Activated CD8-positive, alpha-beta T cell treated with anti-CD3 and anti-CD28 coated beads, Interleukin-2, amount 10 ng/mL, durations not matched to agents 7 days and 5 days (primary cell): ENCODE results near the gene PADI6. TPM values are rescaled to one million over a fixed set of nuclear protein-coding genes. Genes with fewer than 3 reads are reported as not detected.
A peak's percentile ranks its signal among the peaks of the same experiment; 100 is the strongest.

ENCODE experiments used
- ATAC-seq: fragments of 150-1000 bp; cut with Tn5 transposase; one replicate; pipeline ENCODE4 v1.10.0; 2021; ENCODE audit warnings: moderate library complexity
- CTCF ChIA-PET: fragments of 350-600 bp; sonication (Branson Sonifier 250); formaldehyde crosslinking; loops from one replicate; lab custom pipeline; 2021; ENCODE audit warnings: antibody characterized with exemption; lab: Charles Lee
- POLR2A ChIA-PET: fragments of 350-600 bp; sonication (Branson Sonifier 250); formaldehyde crosslinking; loops from one replicate; lab custom pipeline; 2021; ENCODE audit warnings: antibody characterized with exemption; lab: Charles Lee
- DNase-seq: peaks from one replicate; pipeline ENCODE4 v3.0.0-alpha.2; 2020
- H3K27ac Mint-ChIP-seq: one replicate; pipeline ENCODE4 v1.8.0; 2021; ENCODE audit warnings: mild to moderate bottlenecking, mixed read lengths
- H3K27me3 Mint-ChIP-seq: one replicate; pipeline ENCODE4 v1.8.0; 2021; ENCODE audit warnings: low read depth, mixed read lengths
- H3K36me3 Mint-ChIP-seq: one replicate; pipeline ENCODE4 v1.8.0; 2021; ENCODE audit warnings: low read depth, mixed read lengths
- H3K4me1 Mint-ChIP-seq: one replicate; pipeline ENCODE4 v1.8.0; 2021; ENCODE audit warnings: low read depth, mixed read lengths
- H3K4me3 Mint-ChIP-seq: one replicate; pipeline ENCODE4 v1.8.0; 2021; ENCODE audit warnings: mild to moderate bottlenecking, mixed read lengths
- H3K9me3 Mint-ChIP-seq: one replicate; pipeline ENCODE4 v1.8.0; 2022; ENCODE audit warnings: mixed read lengths; ENCODE audit not compliant: insufficient read depth
- total RNA-seq, 2 experiments: library from RNA; stranded (reverse); gene quantifications; one replicate each; pipeline ENCODE4 v1.2.3, GENCODE V29; 2021

PADI6 gene
- total RNA-seq, 2 experiments from 2014 or later: not detected

DNA sequence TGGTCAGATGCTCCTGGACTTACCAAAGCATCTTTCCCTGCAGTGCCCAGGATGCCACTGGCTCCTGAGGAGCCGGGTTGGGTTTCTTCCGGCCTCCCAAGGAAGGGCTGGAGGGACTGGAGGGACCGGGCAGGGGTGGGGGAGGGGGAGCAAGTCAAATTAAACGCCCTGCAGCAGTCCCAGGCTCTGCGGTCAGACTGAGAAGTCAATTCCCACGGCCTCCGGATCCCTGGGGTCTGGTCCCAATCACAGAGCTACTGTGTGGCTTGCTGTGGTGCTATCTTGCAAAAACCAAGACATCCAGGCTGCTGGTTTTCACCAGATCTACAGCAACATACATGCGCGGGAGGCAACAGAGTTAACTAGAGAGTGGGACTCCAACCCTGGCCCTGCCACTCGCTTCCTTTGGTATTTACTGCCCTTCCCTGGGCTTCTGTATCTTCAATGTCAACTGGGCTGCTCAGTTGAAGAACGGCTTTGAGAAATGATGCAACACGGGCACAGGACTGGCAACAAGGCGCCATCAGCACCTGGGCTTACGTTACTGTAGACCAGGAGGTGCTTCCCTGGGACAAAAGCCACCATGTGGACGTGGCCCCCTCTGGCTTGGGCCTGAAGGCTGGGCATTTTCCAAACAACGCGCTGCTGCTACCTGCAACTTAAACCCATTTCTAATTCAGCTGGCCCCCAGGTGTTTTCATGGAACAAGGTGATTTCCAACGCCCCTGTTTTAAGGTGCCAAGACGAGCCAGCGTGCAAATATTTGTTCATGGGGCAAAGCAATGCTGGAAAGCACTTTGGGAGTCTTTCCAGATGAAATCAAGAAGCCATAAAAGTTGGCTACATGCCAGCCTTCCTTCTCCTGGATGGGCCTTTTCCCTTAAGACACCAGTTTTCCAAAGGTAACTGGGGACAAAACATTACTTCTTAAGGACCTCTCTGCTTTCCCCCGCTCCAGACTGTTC lies 56.0 kb downstream of the PADI6 start:
- Mint-ChIP-seq H3K4me3 (no peak overlapping the region), H3K27ac (peak overlapping the region; percentile 18), H3K4me1 (peaks cover 18% of the 10 kb centered on the region), H3K9me3 (no peaks in the 10 kb centered on the region), H3K36me3 (peaks cover 61% of the 10 kb centered on the region), H3K27me3 (no peaks in the 10 kb centered on the region)
- ATAC-seq (no peak), DNase-seq (no peak)
- ChIA-PET POLR2A (interaction anchor here (1.1 kb wide), 1 partner anchor 9 kb away, joined by 5 read pairs; no protein-coding TSS in a partner anchor), CTCF (no interaction called here)

GRCh38 chr1:17429183-17429582 lies 57.2 kb downstream of the PADI6 start:
- ChIA-PET CTCF (no interaction called here), POLR2A (interaction anchor here (1.1 kb wide), 1 partner anchor 8 kb away, joined by 5 read pairs; no protein-coding TSS in a partner anchor)
- H3K27me3 Mint-ChIP-seq: no peaks in the 10 kb centered on the region
- H3K9me3 Mint-ChIP-seq: no peaks in the 10 kb centered on the region
- DNase-seq (no peak), ATAC-seq (no peak)
- H3K27ac Mint-ChIP-seq: peak overlapping the region; percentile 46
- no peak overlapping the region for H3K4me3 Mint-ChIP-seq
- peaks cover 21% of the 10 kb centered on the region for H3K4me1 Mint-ChIP-seq
- peaks cover 60% of the 10 kb centered on the region for H3K36me3 Mint-ChIP-seq

- H3K36me3 Mint-ChIP-seq: peaks cover 62% of the 10 kb centered on the region
- no peaks in the 10 kb centered on the region for H3K27me3 Mint-ChIP-seq
- H3K4me3 Mint-ChIP-seq: no peak overlapping the region
- ATAC-seq (no peak), DNase-seq (no peak)
- H3K4me1 Mint-ChIP-seq: peaks cover 46% of the 10 kb centered on the region
- ChIA-PET POLR2A (no interaction called here), CTCF (no interaction called here)
- no peaks in the 10 kb centered on the region for H3K9me3 Mint-ChIP-seq
- H3K27ac Mint-ChIP-seq: no peak overlapping the region
These were observed 60.4 kb downstream of the PADI6 start for GRCh38 chr1:17432412-17432811.

GRCh38 chr1:17433261-17433660 lies 61.3 kb downstream of the PADI6 start:
- ChIA-PET CTCF (interaction anchor here (1.3 kb wide), 1 partner anchor 14 kb away, joined by 3 read pairs; no protein-coding TSS in a partner anchor), POLR2A (no interaction called here)
- Mint-ChIP-seq H3K27me3 (no peaks in the 10 kb centered on the region), H3K4me3 (no peak overlapping the region), H3K9me3 (no peaks in the 10 kb centered on the region), H3K27ac (no peak overlapping the region), H3K36me3 (peaks cover 62% of the 10 kb centered on the region), H3K4me1 (peaks cover 46% of the 10 kb centered on the region)
- DNase-seq: no peak
- ATAC-seq: no peak

DNA sequence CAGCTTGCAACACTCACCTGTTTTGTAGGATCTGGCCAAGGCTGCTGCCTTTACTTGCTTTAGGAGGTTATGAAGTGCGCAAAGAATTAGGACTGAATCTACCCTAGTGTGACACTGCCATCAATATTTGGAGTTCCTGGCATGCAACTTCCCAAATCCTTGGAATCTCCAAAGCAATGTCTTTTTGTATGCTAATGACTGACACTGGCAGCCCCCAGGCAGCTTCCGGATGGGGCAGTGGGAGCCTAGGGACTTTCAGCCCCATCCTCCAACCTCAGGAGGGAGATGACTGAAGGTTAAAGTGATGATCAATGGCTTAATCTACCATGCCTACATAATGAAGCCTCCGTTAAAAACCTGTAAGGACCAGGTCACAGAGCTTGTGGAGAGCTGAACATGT lies 62.0 kb downstream of the PADI6 start:
- H3K4me3 Mint-ChIP-seq: no peak overlapping the region
- H3K27ac Mint-ChIP-seq: no peak overlapping the region
- no peaks in the 10 kb centered on the region for H3K9me3 Mint-ChIP-seq
- no peak for ATAC-seq
- peaks cover 55% of the 10 kb centered on the region for H3K36me3 Mint-ChIP-seq
- CTCF ChIA-PET: interaction anchor here (1.3 kb wide), 1 partner anchor 15 kb away, joined by 3 read pairs; no protein-coding TSS in a partner anchor
- DNase-seq: no peak
- POLR2A ChIA-PET: no interaction called here
- H3K4me1 Mint-ChIP-seq: peaks cover 44% of the 10 kb centered on the region
- no peaks in the 10 kb centered on the region for H3K27me3 Mint-ChIP-seq

DNA sequence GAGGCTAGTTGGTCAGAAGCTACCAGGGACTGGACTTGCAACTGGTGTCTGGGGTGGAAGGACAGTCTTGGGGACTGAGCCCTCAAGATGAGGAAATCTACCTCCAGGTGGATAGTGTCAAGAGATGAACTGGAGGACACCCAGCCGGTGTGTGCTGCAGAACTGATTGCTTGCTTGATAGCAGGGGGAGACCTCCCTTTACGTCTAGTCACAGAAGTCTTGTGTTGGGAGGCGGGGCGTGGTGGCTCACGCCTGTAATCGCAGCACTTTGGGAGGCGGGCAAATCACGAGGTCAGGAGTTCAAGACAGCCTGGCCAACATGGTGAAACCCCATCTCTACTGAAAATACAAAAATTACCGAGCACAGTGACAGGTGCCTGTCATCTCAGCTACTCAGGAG lies 62.6 kb downstream of the PADI6 start:
- H3K4me3 Mint-ChIP-seq: no peak overlapping the region
- CTCF ChIA-PET: no interaction called here
- no peak overlapping the region for H3K27ac Mint-ChIP-seq
- no peak for ATAC-seq
- peaks cover 39% of the 10 kb centered on the region for H3K4me1 Mint-ChIP-seq
- H3K36me3 Mint-ChIP-seq: peaks cover 52% of the 10 kb centered on the region
- H3K27me3 Mint-ChIP-seq: no peaks in the 10 kb centered on the region
- POLR2A ChIA-PET: no interaction called here
- H3K9me3 Mint-ChIP-seq: no peaks in the 10 kb centered on the region
- DNase-seq: no peak

- CTCF ChIA-PET: interaction anchor here (1.7 kb wide), 1 partner anchor 17 kb away, joined by 4 read pairs; no protein-coding TSS in a partner anchor
- Mint-ChIP-seq H3K27me3 (no peaks in the 10 kb centered on the region), H3K4me1 (peaks cover 53% of the 10 kb centered on the region), H3K9me3 (no peaks in the 10 kb centered on the region), H3K36me3 (peaks cover 46% of the 10 kb centered on the region), H3K4me3 (peak overlapping the region; percentile 80), H3K27ac (peak overlapping the region; percentile 60)
- no peak for DNase-seq
- no peak for ATAC-seq
- POLR2A ChIA-PET: interaction anchor here (0.8 to 1.4 kb wide), 3 partner anchors 8 to 30 kb away, joined by 3 to 5 read pairs (median 5); no protein-coding TSS in a partner anchor
These were observed 64.6 kb downstream of the PADI6 start for GRCh38 chr1:17436380-17437174.

DNA sequence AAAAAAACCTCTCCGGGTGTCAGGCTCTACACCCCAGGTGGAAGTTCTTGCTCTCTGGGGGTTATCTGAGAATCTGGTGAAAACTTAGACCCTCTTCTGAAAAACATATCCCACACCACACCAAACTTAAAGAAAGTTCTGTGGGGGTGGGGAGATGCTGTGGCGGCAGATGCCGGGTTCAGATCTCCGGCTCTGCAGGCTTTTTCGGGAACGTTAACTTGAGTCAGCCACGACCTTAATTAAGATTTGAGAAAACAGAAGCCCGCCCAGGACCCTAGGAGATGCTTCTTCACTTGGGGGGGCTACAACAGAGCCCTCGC lies 65.2 kb downstream of the PADI6 start:
- DNase-seq: no peak
- no peak for ATAC-seq
- Mint-ChIP-seq H3K27ac (peak overlapping the region; percentile 60), H3K27me3 (no peaks in the 10 kb centered on the region), H3K4me3 (peak overlapping the region; percentile 80), H3K36me3 (peaks cover 42% of the 10 kb centered on the region), H3K9me3 (no peaks in the 10 kb centered on the region), H3K4me1 (peaks cover 54% of the 10 kb centered on the region)
- ChIA-PET CTCF (interaction anchor here (1.7 kb wide), 1 partner anchor 18 kb away, joined by 4 read pairs; no protein-coding TSS in a partner anchor), POLR2A (interaction anchor here (1.4 kb wide), 1 partner anchor 8 kb away, joined by 5 read pairs; no protein-coding TSS in a partner anchor)

DNA sequence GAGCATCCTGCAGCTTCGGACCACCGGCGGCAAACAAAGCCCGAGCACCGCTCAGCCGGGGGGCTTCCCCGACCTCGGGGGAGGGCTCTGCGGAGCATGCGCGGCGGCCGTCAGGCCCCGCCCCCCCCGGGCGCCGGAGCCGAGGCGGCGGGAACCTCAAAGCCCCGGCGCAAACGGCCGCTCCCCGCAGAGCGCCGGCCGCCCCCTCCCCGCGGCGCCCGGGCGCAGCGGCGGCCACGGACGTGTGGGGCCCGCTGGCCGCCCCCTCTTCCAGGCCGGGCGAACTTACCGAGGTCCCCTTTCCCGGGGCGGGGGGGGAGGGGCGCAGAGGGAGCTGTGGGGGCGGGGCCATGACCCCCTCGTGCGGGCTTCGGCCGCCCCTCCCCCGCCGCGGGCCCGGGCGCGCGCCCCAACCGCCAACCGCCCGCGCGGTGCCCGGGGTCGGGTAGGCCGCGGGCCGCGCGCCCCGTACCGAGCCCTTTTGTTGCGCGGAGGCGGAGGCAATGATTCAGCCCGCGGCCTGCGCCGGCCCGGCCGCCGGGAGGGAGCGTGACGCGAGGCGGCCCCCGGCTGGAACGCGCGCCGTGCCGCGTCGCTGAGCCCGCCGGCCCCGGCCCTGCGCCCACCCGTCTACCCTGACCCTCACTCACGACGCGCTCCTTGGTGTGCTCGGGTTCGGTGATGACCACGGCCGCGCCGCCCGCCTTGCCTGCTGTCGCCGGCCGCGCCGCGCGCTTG lies 65.8 kb downstream of the PADI6 start:
- no peaks in the 10 kb centered on the region for H3K27me3 Mint-ChIP-seq
- peaks cover 55% of the 10 kb centered on the region for H3K4me1 Mint-ChIP-seq
- peak overlapping the region; percentile 95 for H3K27ac Mint-ChIP-seq
- CTCF ChIA-PET: interaction anchor here (1.7 kb wide), 1 partner anchor 19 kb away, joined by 4 read pairs; no protein-coding TSS in a partner anchor
- POLR2A ChIA-PET: interaction anchor here (1.4 kb wide), 2 partner anchors 9 to 384 kb away, joined by 4 to 5 read pairs; partner anchors contain the start of gene SDHB
- ATAC-seq (peak; percentile 38), DNase-seq (peak; percentile 55)
- H3K9me3 Mint-ChIP-seq: no peaks in the 10 kb centered on the region
- peaks cover 42% of the 10 kb centered on the region for H3K36me3 Mint-ChIP-seq
- peak overlapping the region; percentile 96 for H3K4me3 Mint-ChIP-seq

GRCh38 chr1:17438318-17439249 lies 66.6 kb downstream of the PADI6 start:
- peaks cover 36% of the 10 kb centered on the region for H3K36me3 Mint-ChIP-seq
- H3K9me3 Mint-ChIP-seq: no peaks in the 10 kb centered on the region
- H3K27me3 Mint-ChIP-seq: no peaks in the 10 kb centered on the region
- DNase-seq (peak; percentile 85), ATAC-seq (peak; percentile 52)
- peaks cover 61% of the 10 kb centered on the region for H3K4me1 Mint-ChIP-seq
- ChIA-PET POLR2A (interaction anchor here (1.0 to 1.4 kb wide), 3 partner anchors 14 to 385 kb away, joined by 3 to 4 read pairs (median 3); partner anchors contain the start of gene SDHB), CTCF (interaction anchor here (1.0 kb wide), 1 partner anchor 16 kb away, joined by 3 read pairs; no protein-coding TSS in a partner anchor)
- peak overlapping the region; percentile 96 for H3K4me3 Mint-ChIP-seq
- H3K27ac Mint-ChIP-seq: peak overlapping the region; percentile 95
